Liver (tissue), 9 donors: ENCODE results near the gene SLC1A2. TPM values are rescaled to one million over a fixed set of nuclear protein-coding genes. Genes with fewer than 3 reads are reported as not detected.

Experiments used
- DNase-seq: peaks from one replicate; pipeline ENCODE4 v3.0.0-alpha.2; 2017; ENCODE audit warnings: low spot score
- H3K27ac ChIP-seq, 2 donors: one replicate each; pipeline ENCODE4 v1.7.0; 2013; ENCODE audit warnings: inconsistent platforms in 2 of 2, low read length in 2 of 2, control low read depth in 1 of 2, low read depth in 1 of 2, mild to moderate bottlenecking in 1 of 2
- H3K27me3 ChIP-seq, 4 donors: one replicate each; pipeline versions ENCODE4 v1.6.1 to v1.7.0; 2013; ENCODE audit warnings: low read length in 3 of 4, inconsistent platforms in 1 of 4, mild to moderate bottlenecking in 1 of 4, moderate library complexity in 1 of 4; ENCODE audit not compliant: control insufficient read depth in 4 of 4, insufficient read depth in 4 of 4
- H3K36me3 ChIP-seq, 4 donors: one replicate each; pipeline versions ENCODE4 v1.6.1 to v1.7.0; 2013; ENCODE audit warnings: low read length in 3 of 4, mild to moderate bottlenecking in 3 of 4, low read depth in 1 of 4, moderate library complexity in 1 of 4; ENCODE audit not compliant: control insufficient read depth in 4 of 4, insufficient read depth in 3 of 4
- H3K4me1 ChIP-seq, 4 donors: one replicate each; pipeline versions ENCODE4 v1.6.1 to v1.7.0; 2013; ENCODE audit warnings: low read length in 3 of 4, mild to moderate bottlenecking in 3 of 4, moderate library complexity in 1 of 4; ENCODE audit not compliant: control insufficient read depth in 4 of 4, insufficient read depth in 4 of 4
- H3K4me3 ChIP-seq, 3 donors: one replicate each; pipeline versions ENCODE4 v1.6.1 to v1.7.0; 2013; ENCODE audit warnings: low read length in 3 of 3, control low read depth in 1 of 3, low read depth in 1 of 3, mild to moderate bottlenecking in 1 of 3
- H3K9ac ChIP-seq, 2 donors: one replicate each; pipeline ENCODE4 v1.7.0; 2013; ENCODE audit warnings: low read length in 2 of 2, mild to moderate bottlenecking in 2 of 2, moderate library complexity in 2 of 2, control low read depth in 1 of 2, low read depth in 1 of 2
- H3K9me3 ChIP-seq, 4 donors: one replicate each; pipeline versions ENCODE4 v1.6.1 to v1.7.0; 2013; ENCODE audit warnings: low read length in 3 of 4; ENCODE audit not compliant: control insufficient read depth in 4 of 4
- EGR1 ChIP-seq, 2 donors: IDR thresholded peaks; 2 replicates each; pipeline ENCODE4 v1.6.1; 2016 to 2018; ENCODE audit warnings: antibody characterized with exemption in 2 of 2, low read depth in 2 of 2
- FOXA1 ChIP-seq: IDR thresholded peaks from 2 replicates; pipeline ENCODE4 v1.6.1; 2016; ENCODE audit warnings: antibody characterized with exemption
- FOXA2 ChIP-seq: IDR thresholded peaks from 2 replicates; pipeline ENCODE4 v1.6.1; 2016; ENCODE audit warnings: antibody characterized with exemption
- GABPA ChIP-seq, 2 donors: IDR thresholded peaks in 1 of 2; conservative IDR thresholded peaks in 1 of 2; 2 replicates each; pipeline ENCODE4 v1.6.1; 2016; ENCODE audit warnings: antibody characterized with exemption in 2 of 2, mild to moderate bottlenecking in 1 of 2, moderate library complexity in 1 of 2
- HNF4A ChIP-seq, 2 donors: conservative IDR thresholded peaks; 2 replicates each; pipeline ENCODE4 v1.6.1; 2016; ENCODE audit warnings: antibody characterized with exemption in 2 of 2, mild to moderate bottlenecking in 2 of 2
- HNF4G ChIP-seq: IDR thresholded peaks from 2 replicates; pipeline ENCODE4 v1.6.1; 2016; ENCODE audit warnings: antibody characterized with exemption
- JUND ChIP-seq, 2 donors: IDR thresholded peaks; 2 replicates each; pipeline ENCODE4 v1.6.1; 2016; ENCODE audit warnings: antibody characterized with exemption in 2 of 2
- NR2F2 ChIP-seq: IDR thresholded peaks from 2 replicates; pipeline ENCODE4 v1.6.1; 2016; ENCODE audit warnings: antibody characterized with exemption
- RAD21 ChIP-seq, 2 donors: IDR thresholded peaks; 2 replicates each; pipeline ENCODE4 v1.6.1; 2016; ENCODE audit warnings: antibody characterized with exemption in 2 of 2, mild to moderate bottlenecking in 2 of 2
- RXRA ChIP-seq, 2 donors: IDR thresholded peaks; 2 replicates each; pipeline ENCODE4 v1.6.1; 2017 to 2018; ENCODE audit warnings: antibody characterized with exemption in 2 of 2, mild to moderate bottlenecking in 1 of 2
- SP1 ChIP-seq: IDR thresholded peaks from 2 replicates; pipeline ENCODE4 v1.6.1; 2018; ENCODE audit warnings: antibody characterized with exemption, mild to moderate bottlenecking
- TAF1 ChIP-seq: conservative IDR thresholded peaks from 2 replicates; pipeline ENCODE4 v1.6.1; 2016; ENCODE audit warnings: antibody characterized with exemption, mild to moderate bottlenecking
- YY1 ChIP-seq: IDR thresholded peaks from 2 replicates; pipeline ENCODE4 v1.6.1; 2016; ENCODE audit warnings: antibody characterized with exemption, mild to moderate bottlenecking
- WGBS: extraction: QIAGEN DNeasy Blood & Tissue Kit; methylation state at CpG from one replicate; pipeline ENCODE4 v1.1.7; 2013; 5-methylcytosine and 5-hydroxymethylcytosine counted together
- polyA plus RNA-seq, 2 donors: library from polyadenylated mRNA; stranded (reverse) in 1 of 2; unstranded in 1 of 2; fragments of 200-250 nt in 1 of 2; fragments of >200 nt in 1 of 2; fragmentation: Nextera tagmentation in 1 of 2; extraction: Ambion mirVana in 1 of 2; gene quantifications; one replicate each; pipeline versions ENCODE4 v1.2.1 to v1.2.3, GENCODE V29; 2013 to 2015
- total RNA-seq, 2 donors: library from RNA; depleted of rRNA; stranded (reverse); fragments of >200 nt; gene quantifications; one replicate each; pipeline ENCODE4 v1.2.3, GENCODE V29; 2014
- TF ChIP-seq, protein P1 (sequence below): IDR thresholded peaks from 2 replicates; pipeline ENCODE4 v1.6.1; 2016; ENCODE audit warnings: antibody characterized with exemption, mild to moderate bottlenecking
- TF ChIP-seq, protein P2 (sequence below): fragments of 150-350 bp; IDR thresholded peaks from 2 replicates; pipeline ENCODE4 v1.5.1; 2017; ENCODE audit warnings: improper control_type of control experiment, low read depth, low read length; ENCODE audit not compliant: missing input control
- TF ChIP-seq, protein P3 (sequence below): IDR thresholded peaks from 2 replicates; pipeline ENCODE4 v1.6.1; 2016; ENCODE audit warnings: antibody characterized with exemption
- TF ChIP-seq, protein P4 (sequence below): IDR thresholded peaks from 2 replicates; pipeline ENCODE4 v1.6.1; 2016; ENCODE audit warnings: antibody characterized with exemption
- TF ChIP-seq, protein P5 (sequence below): IDR thresholded peaks from 2 replicates; pipeline ENCODE4 v1.6.1; 2016; ENCODE audit warnings: antibody characterized with exemption
- donor health status: healthy.
- donor health status: healthy.
- donor health status: healthy.
- donor health status: healthy.
- donor health status: healthy.

SLC1A2 gene
- total and polyA plus RNA-seq, 4 donors, result 6.4 to 19.5 (median 13.5) TPM

DNA sequence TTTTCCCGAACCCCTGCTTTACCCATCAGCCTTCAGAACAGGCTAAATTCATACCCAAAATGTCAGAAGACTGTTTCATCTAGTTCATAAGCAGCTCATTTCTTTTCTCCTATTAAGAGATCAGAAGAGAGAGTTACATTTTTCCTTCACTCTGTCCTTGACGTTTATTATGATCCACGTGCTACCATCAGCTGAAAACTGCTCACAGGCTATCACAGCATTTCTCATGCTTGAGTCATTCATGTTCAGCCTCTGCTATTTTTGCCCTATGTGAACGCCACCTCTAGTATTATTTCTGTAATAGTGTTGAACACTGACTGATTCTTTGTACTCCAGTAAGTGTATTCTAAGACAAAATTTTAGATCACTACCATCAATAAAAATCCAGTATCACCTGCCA, 51.9 kb downstream of the SLC1A2 start:
- DNase-seq, result no peak
- H3K4me3 ChIP-seq, result no peak overlapping the region
- WGBS, result 91% methylated on average over 4 of the region's 4 CpGs
- H3K9ac ChIP-seq, result no peak overlapping the region
- no peak overlapping the region for H3K27ac ChIP-seq
- peaks cover 0 to 5% (median 2%) of the 10 kb centered on the region in 4 donors for H3K4me1 ChIP-seq
- TF ChIP-seq NR2F2 (no peak), JUND (IDR thresholded peaks at IDR 0.05) (no peak), HNF4A (conservative IDR thresholded peaks at IDR 0.05) (no peak), GABPA (IDR thresholded peaks at IDR 0.05 in 1 of 2, conservative IDR thresholded peaks at IDR 0.05 in 1 of 2) (no peak), TAF1 (no peak), FOXA2 (no peak), RAD21 (IDR thresholded peaks at IDR 0.05) (no peak), YY1 (no peak), EGR1 (IDR thresholded peaks at IDR 0.05; ENCODE audit: low read depth in 2 of 2) (no peak), RXRA (IDR thresholded peaks at IDR 0.05) (no peak), SP1 (no peak), FOXA1 (no peak), HNF4G (no peak)
- TF ChIP-seq, protein P1, sequence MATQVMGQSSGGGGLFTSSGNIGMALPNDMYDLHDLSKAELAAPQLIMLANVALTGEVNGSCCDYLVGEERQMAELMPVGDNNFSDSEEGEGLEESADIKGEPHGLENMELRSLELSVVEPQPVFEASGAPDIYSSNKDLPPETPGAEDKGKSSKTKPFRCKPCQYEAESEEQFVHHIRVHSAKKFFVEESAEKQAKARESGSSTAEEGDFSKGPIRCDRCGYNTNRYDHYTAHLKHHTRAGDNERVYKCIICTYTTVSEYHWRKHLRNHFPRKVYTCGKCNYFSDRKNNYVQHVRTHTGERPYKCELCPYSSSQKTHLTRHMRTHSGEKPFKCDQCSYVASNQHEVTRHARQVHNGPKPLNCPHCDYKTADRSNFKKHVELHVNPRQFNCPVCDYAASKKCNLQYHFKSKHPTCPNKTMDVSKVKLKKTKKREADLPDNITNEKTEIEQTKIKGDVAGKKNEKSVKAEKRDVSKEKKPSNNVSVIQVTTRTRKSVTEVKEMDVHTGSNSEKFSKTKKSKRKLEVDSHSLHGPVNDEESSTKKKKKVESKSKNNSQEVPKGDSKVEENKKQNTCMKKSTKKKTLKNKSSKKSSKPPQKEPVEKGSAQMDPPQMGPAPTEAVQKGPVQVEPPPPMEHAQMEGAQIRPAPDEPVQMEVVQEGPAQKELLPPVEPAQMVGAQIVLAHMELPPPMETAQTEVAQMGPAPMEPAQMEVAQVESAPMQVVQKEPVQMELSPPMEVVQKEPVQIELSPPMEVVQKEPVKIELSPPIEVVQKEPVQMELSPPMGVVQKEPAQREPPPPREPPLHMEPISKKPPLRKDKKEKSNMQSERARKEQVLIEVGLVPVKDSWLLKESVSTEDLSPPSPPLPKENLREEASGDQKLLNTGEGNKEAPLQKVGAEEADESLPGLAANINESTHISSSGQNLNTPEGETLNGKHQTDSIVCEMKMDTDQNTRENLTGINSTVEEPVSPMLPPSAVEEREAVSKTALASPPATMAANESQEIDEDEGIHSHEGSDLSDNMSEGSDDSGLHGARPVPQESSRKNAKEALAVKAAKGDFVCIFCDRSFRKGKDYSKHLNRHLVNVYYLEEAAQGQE, result no peak
- TF ChIP-seq, protein P2, sequence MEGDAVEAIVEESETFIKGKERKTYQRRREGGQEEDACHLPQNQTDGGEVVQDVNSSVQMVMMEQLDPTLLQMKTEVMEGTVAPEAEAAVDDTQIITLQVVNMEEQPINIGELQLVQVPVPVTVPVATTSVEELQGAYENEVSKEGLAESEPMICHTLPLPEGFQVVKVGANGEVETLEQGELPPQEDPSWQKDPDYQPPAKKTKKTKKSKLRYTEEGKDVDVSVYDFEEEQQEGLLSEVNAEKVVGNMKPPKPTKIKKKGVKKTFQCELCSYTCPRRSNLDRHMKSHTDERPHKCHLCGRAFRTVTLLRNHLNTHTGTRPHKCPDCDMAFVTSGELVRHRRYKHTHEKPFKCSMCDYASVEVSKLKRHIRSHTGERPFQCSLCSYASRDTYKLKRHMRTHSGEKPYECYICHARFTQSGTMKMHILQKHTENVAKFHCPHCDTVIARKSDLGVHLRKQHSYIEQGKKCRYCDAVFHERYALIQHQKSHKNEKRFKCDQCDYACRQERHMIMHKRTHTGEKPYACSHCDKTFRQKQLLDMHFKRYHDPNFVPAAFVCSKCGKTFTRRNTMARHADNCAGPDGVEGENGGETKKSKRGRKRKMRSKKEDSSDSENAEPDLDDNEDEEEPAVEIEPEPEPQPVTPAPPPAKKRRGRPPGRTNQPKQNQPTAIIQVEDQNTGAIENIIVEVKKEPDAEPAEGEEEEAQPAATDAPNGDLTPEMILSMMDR, result no peak
- TF ChIP-seq, protein P3, sequence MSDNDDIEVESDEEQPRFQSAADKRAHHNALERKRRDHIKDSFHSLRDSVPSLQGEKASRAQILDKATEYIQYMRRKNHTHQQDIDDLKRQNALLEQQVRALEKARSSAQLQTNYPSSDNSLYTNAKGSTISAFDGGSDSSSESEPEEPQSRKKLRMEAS, result no peak
- TF ChIP-seq, protein P4, sequence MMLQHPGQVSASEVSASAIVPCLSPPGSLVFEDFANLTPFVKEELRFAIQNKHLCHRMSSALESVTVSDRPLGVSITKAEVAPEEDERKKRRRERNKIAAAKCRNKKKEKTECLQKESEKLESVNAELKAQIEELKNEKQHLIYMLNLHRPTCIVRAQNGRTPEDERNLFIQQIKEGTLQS, result no peak
- H3K27me3 ChIP-seq, result no peaks in the 10 kb centered on the region
- H3K9me3 ChIP-seq, result no peaks in the 10 kb centered on the region
- H3K36me3 ChIP-seq, result no peaks in the 10 kb centered on the region

DNA sequence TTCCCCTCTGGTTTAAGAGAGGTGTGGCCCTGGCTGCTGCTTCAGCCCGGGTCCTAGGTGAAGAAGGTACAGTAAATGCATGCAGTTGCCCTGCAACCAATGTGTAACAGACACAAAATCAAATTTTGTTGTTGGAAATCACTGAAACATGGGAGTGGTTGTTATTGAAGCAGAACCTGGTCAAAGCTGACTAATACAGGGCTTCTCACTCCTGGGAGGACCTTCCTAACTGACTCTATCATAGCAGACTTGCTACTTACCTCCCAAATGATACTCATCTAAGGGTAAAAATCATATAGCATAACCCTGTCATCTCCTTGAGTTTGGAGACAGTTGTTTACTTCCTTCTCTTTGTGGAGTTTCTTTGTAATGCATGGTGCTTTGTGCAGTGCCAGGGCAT, 52.6 kb downstream of the SLC1A2 start:
- H3K4me3 ChIP-seq, result no peak overlapping the region
- H3K9me3 ChIP-seq, result no peaks in the 10 kb centered on the region
- 85% methylated on average over 1 of the region's 1 CpG for WGBS
- H3K9ac ChIP-seq, result no peak overlapping the region
- no peaks in the 10 kb centered on the region for H3K36me3 ChIP-seq
- DNase-seq, result no peak
- no peaks in the 10 kb centered on the region for H3K27me3 ChIP-seq
- peaks cover 0 to 5% (median 3%) of the 10 kb centered on the region in 4 donors for H3K4me1 ChIP-seq
- H3K27ac ChIP-seq, result no peak overlapping the region
- TF ChIP-seq JUND (IDR thresholded peaks at IDR 0.05) (no peak), SP1 (no peak), RAD21 (IDR thresholded peaks at IDR 0.05) (no peak), YY1 (no peak), GABPA (IDR thresholded peaks at IDR 0.05 in 1 of 2, conservative IDR thresholded peaks at IDR 0.05 in 1 of 2) (no peak), RXRA (IDR thresholded peaks at IDR 0.05) (no peak), FOXA1 (no peak), TAF1 (no peak), FOXA2 (no peak)
- TF ChIP-seq, protein P5, sequence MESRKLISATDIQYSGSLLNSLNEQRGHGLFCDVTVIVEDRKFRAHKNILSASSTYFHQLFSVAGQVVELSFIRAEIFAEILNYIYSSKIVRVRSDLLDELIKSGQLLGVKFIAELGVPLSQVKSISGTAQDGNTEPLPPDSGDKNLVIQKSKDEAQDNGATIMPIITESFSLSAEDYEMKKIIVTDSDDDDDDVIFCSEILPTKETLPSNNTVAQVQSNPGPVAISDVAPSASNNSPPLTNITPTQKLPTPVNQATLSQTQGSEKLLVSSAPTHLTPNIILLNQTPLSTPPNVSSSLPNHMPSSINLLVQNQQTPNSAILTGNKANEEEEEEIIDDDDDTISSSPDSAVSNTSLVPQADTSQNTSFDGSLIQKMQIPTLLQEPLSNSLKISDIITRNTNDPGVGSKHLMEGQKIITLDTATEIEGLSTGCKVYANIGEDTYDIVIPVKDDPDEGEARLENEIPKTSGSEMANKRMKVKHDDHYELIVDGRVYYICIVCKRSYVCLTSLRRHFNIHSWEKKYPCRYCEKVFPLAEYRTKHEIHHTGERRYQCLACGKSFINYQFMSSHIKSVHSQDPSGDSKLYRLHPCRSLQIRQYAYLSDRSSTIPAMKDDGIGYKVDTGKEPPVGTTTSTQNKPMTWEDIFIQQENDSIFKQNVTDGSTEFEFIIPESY, result no peak
- TF ChIP-seq, protein P3, result no peak
- TF ChIP-seq, protein P2, result no peak
- TF ChIP-seq, protein P4, result no peak
